Measurements from ENCODE around the gene UNC45A. TPM values are rescaled to one million over a fixed set of nuclear protein-coding genes. Genes with fewer than 3 reads are reported as not detected.

The UNC45A gene
- total and polyA plus RNA-seq, 2 of the 8 experiments (the other 6 are each of a cell fraction or from before 2014, with no cell fraction given): 74.1 to 84.2 TPM

DNA sequence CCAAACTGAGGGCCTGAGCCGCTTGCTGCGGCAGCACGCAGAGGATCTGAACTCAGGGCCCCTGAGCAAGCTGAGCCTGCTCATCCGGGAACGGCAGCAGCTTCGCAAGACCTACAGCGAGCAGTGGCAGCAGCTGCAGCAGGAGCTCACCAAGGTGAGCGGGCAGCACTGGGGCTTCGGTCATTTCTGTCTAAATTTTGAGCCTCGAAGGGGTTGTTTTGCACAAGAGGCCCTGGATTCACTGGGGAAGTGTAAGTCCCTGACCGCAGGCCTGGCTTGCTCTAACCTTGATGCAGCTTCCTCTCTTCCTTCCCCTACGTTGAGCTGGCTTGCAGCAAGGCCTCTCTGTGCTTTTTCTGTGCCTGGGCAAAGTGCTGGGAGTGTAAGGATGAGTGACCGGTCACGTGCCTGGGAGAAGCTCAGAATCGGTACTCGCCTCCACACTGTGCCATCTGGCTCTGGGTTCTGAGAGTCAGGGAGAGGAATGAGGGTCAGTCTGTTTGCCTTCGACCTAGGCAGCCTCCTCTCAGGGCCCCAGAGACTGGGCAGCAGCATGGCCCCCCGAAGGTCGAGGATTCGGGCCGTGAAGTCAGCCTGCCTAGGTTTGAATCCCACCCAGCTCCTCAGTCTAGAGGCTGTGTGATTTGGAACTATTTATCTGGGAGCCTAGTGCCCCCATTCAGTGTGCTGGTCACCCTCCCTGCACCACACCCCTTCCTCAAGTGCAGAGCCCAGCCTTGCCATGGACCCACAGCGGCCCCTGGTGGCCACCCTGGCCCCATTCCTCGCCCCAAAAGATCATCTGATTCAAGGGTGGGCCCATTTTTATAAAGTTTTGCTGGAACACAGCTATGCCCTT is 49.4 kb upstream of the UNC45A start (continued):
- TF ChIP-seq TAF7 (optimal IDR thresholded peaks at IDR 0.05; ENCODE audit: borderline replicate concordance, low read depth, low read length): no peak
- TF ChIP-seq POLR2AphosphoS5 (IDR thresholded peaks at IDR 0.05; ENCODE audit: low read depth, low read length): no peak
- TF ChIP-seq RBBP5 (IDR thresholded peaks at IDR 0.05; ENCODE audit: borderline replicate concordance, low read depth, low read length): no peak
- TF ChIP-seq SP1 (IDR thresholded peaks at IDR 0.05; ENCODE audit: low read depth, low read length): no peak
